ENCODE results near the gene CTDSPL. TPM values are rescaled to one million over a fixed set of nuclear protein-coding genes. Genes with fewer than 3 reads are reported as not detected.

The CTDSPL gene
- polyA plus RNA-seq, 1 of the 3 experiments (the other 2 are of a cell fraction): 22.1 TPM

DNA sequence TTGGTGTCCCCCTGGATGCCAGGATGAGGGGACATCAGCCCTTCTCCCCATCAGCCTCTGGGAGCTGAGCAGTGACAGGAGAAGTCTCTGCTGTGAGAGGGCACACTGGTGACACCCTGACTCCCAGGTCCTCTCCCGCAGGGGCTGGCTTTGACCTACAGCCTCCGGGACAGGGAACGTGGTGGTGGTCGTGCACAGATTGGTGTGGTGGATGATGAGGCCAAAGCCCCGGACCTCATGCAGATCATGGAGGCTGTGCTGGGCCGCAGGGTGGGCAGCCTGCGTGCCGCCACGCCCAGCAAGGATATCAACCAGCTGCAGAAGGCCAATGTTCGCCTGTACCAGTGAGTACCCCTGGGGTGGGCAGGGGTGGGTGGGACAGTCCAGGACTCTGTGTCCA, 135.7 kb downstream of the CTDSPL start:
- Histone ChIP-seq H3K36me3 (replicated peaks in 1 of 2; ENCODE audit: control insufficient read depth in 1 of 2, insufficient read depth in 2 of 2, low read length in 1 of 2) (peaks cover 0 to 3% of the 10 kb centered on the region in 2 experiments), H3F3A (replicated peaks; ENCODE audit: insufficient read depth) (peaks cover 4% of the 10 kb centered on the region), H3K9me3 (no peaks in the 10 kb centered on the region), H3K79me2 (ENCODE audit: insufficient read depth) (no peaks in the 10 kb centered on the region), H3K4me1 (ENCODE audit: control insufficient read depth in 1 of 2, insufficient read depth in 2 of 2, low read depth in 1 of 2, low read length in 1 of 2) (peaks cover 5 to 19% of the 10 kb centered on the region in 2 experiments; a peak in 3 of 4 replicates), H2AFZ (ENCODE audit: low read depth) (no peak overlapping the region), H3K9me2 (no peaks in the 10 kb centered on the region), H3K27me3 (ENCODE audit: insufficient read depth) (no peaks in the 10 kb centered on the region), H3K4me3 (ENCODE audit: low read depth in 2 of 2, low read length in 1 of 2) (no peak overlapping the region), H4K20me1 (ENCODE audit: insufficient read depth) (no peaks in the 10 kb centered on the region), H3K27ac (ENCODE audit: low read depth in 2 of 2, low read length in 1 of 2) (no peak overlapping the region), H3K9ac (no peak overlapping the region), H3K4me2 (no peak overlapping the region)
- ChIA-PET POLR2A (interaction anchor here (0.6 to 1.1 kb wide), 2 partner anchors 139 to 406 kb away, joined by 3 read pairs; partner anchors contain the start of gene ACAA1), CTCF (interaction anchor here (0.6 to 2.4 kb wide), 32 partner anchors 9 to 483 kb away, joined by 3 to 17 read pairs (median 4); no protein-coding TSS in a partner anchor)
- TF ChIP-seq RAD21 (IDR thresholded peaks at IDR 0.05; ENCODE audit: low read length): no peak
- TF ChIP-seq POLR2AphosphoS5 (IDR thresholded peaks at IDR 0.05; ENCODE audit: low read depth, low read length): no peak
- no peak for TF ChIP-seq FOSL2 (IDR thresholded peaks at IDR 0.05; ENCODE audit: borderline replicate concordance, low read depth)
- TF ChIP-seq MXI1 (IDR thresholded peaks at IDR 0.05; ENCODE audit: low read depth, low read length): no peak
- no peak for TF ChIP-seq RXRA (IDR thresholded peaks at IDR 0.05; ENCODE audit: borderline replicate concordance, low read depth)
- no peak for TF ChIP-seq FOXM1 (IDR thresholded peaks at IDR 0.05; ENCODE audit: low read depth)
- no peak for TF ChIP-seq RFX5 (IDR thresholded peaks at IDR 0.05; ENCODE audit: low read length)
- TF ChIP-seq TAF1 (IDR thresholded peaks at IDR 0.05; ENCODE audit: borderline replicate concordance, low read depth, low read length): no peak
- TF ChIP-seq ELF1 (IDR thresholded peaks at IDR 0.05): no peak
- WGBS (ENCODE audit: low lambda C conversion rate): no CpG with 5 or more reads among the region's 10 CpGs
- no peak for DNase-seq

- H3K4me2 ChIP-seq: no peak overlapping the region
- POLR2A ChIA-PET: no interaction called here
These were observed 136.2 kb downstream of the CTDSPL start for GRCh38 chr3:37997791-37998370.

DNA sequence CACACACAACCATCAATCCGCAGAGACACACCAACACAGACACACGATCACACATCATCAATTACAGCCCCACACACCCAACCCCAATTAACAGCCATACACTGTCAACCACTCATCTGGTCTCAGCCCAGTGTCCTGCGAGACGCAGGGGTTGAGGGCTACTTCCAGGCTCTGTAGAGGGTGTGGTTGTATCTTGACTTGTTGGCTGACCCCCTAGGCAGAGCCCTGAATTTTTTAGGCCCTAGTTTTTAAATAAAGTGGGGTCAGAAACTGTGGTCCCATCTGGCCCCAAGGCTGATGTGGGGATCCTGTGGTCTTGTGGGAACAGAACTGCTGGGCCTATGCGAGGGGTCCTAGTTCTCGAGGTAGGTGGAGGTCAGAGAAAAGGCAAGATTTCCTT, 138.2 kb downstream of the CTDSPL start:
- Histone ChIP-seq H3K9me3 (no peaks in the 10 kb centered on the region), H3K36me3 (replicated peaks in 1 of 2; ENCODE audit: control insufficient read depth in 1 of 2, insufficient read depth in 2 of 2, low read length in 1 of 2) (peaks cover 0 to 3% of the 10 kb centered on the region in 2 experiments), H2AFZ (ENCODE audit: low read depth) (no peak overlapping the region), H3K4me1 (ENCODE audit: control insufficient read depth in 1 of 2, insufficient read depth in 2 of 2, low read depth in 1 of 2, low read length in 1 of 2) (peaks cover 5 to 14% of the 10 kb centered on the region in 2 experiments; a peak in 3 of 4 replicates), H3F3A (replicated peaks; ENCODE audit: insufficient read depth) (no peaks in the 10 kb centered on the region), H3K4me3 (ENCODE audit: low read depth in 2 of 2, low read length in 1 of 2) (no peak overlapping the region), H3K4me2 (no peak overlapping the region), H3K27ac (ENCODE audit: low read depth in 2 of 2, low read length in 1 of 2) (no peak overlapping the region), H3K27me3 (ENCODE audit: insufficient read depth) (no peaks in the 10 kb centered on the region), H4K20me1 (ENCODE audit: insufficient read depth) (no peaks in the 10 kb centered on the region), H3K79me2 (ENCODE audit: insufficient read depth) (no peaks in the 10 kb centered on the region), H3K9me2 (no peaks in the 10 kb centered on the region), H3K9ac (no peak overlapping the region)
- no peak for TF ChIP-seq RXRA (IDR thresholded peaks at IDR 0.05; ENCODE audit: borderline replicate concordance, low read depth)
- TF ChIP-seq POLR2AphosphoS5 (IDR thresholded peaks at IDR 0.05; ENCODE audit: low read depth, low read length): no peak
- TF ChIP-seq RFX5 (IDR thresholded peaks at IDR 0.05; ENCODE audit: low read length): no peak
- TF ChIP-seq GABPA (IDR thresholded peaks at IDR 0.05; ENCODE audit: low read depth): no peak
- TF ChIP-seq FOXM1 (IDR thresholded peaks at IDR 0.05; ENCODE audit: low read depth): no peak
- TF ChIP-seq TAF1 (IDR thresholded peaks at IDR 0.05; ENCODE audit: borderline replicate concordance, low read depth, low read length): no peak
- no peak for TF ChIP-seq CHD2 (IDR thresholded peaks at IDR 0.05; ENCODE audit: low read length, partially characterized antibody)
- no peak for TF ChIP-seq RAD21 (IDR thresholded peaks at IDR 0.05; ENCODE audit: low read length)
- no peak for TF ChIP-seq MAX (IDR thresholded peaks at IDR 0.05; ENCODE audit: low read depth)
- TF ChIP-seq USF2 (IDR thresholded peaks at IDR 0.05; ENCODE audit: borderline replicate concordance, low read depth, low read length): no peak
- DNase-seq: no peak
- ChIA-PET CTCF (no interaction called here), POLR2A (no interaction called here)
- 90% methylated on average over 6 of the region's 6 CpGs for WGBS (ENCODE audit: low lambda C conversion rate)

More at GRCh38 chr3:37997791-37998370, 136.2 kb downstream of the CTDSPL start:
- Histone ChIP-seq H3K9me2 (no peaks in the 10 kb centered on the region), H3K4me3 (ENCODE audit: low read depth in 2 of 2, low read length in 1 of 2) (no peak overlapping the region), H3K27me3 (ENCODE audit: insufficient read depth) (no peaks in the 10 kb centered on the region), H3K4me1 (ENCODE audit: control insufficient read depth in 1 of 2, insufficient read depth in 2 of 2, low read depth in 1 of 2, low read length in 1 of 2) (peaks cover 5 to 19% of the 10 kb centered on the region in 2 experiments; a peak in 3 of 4 replicates), H3K9ac (no peak overlapping the region), H3K36me3 (replicated peaks in 1 of 2; ENCODE audit: control insufficient read depth in 1 of 2, insufficient read depth in 2 of 2, low read length in 1 of 2) (peaks cover 0 to 3% of the 10 kb centered on the region in 2 experiments), H2AFZ (ENCODE audit: low read depth) (no peak overlapping the region; the same call in 1 of the 2 replicates), H4K20me1 (ENCODE audit: insufficient read depth) (no peaks in the 10 kb centered on the region), H3F3A (replicated peaks; ENCODE audit: insufficient read depth) (peaks cover 4% of the 10 kb centered on the region), H3K27ac (ENCODE audit: low read depth in 2 of 2, low read length in 1 of 2) (no peak overlapping the region), H3K79me2 (ENCODE audit: insufficient read depth) (no peaks in the 10 kb centered on the region), H3K9me3 (no peaks in the 10 kb centered on the region)
- DNase-seq: no peak
- no peak for TF ChIP-seq FOXJ3 (CRISPR knock-in tag; IDR thresholded peaks at IDR 0.05)
- TF ChIP-seq GATA2 (CRISPR knock-in tag; IDR thresholded peaks at IDR 0.05): no peak
- no peak for TF ChIP-seq SIN3A (IDR thresholded peaks at IDR 0.05; ENCODE audit: borderline replicate concordance, low read depth, low read length)
- no peak for TF ChIP-seq SMC3 (IDR thresholded peaks at IDR 0.05; ENCODE audit: low read depth, low read length)
- no peak for TF ChIP-seq TAF1 (IDR thresholded peaks at IDR 0.05; ENCODE audit: borderline replicate concordance, low read depth, low read length)
- TF ChIP-seq CHD2 (IDR thresholded peaks at IDR 0.05; ENCODE audit: low read length, partially characterized antibody): no peak
- TF ChIP-seq NFIC (IDR thresholded peaks at IDR 0.05; ENCODE audit: borderline replicate concordance): no peak
- TF ChIP-seq RCOR1 (IDR thresholded peaks at IDR 0.05; ENCODE audit: low read length): no peak
- CTCF ChIA-PET: interaction anchor here (1.0 to 2.4 kb wide), 11 partner anchors 8 to 183 kb away, joined by 3 to 17 read pairs (median 8); no protein-coding TSS in a partner anchor
- WGBS (ENCODE audit: low lambda C conversion rate): 89% methylated on average over 3 of the region's 6 CpGs

Measured in SK-N-SH (cell line).